NB4 (cell line): Measurements from ENCODE around the gene ZNF180.

Source experiments
- DNase-seq: peaks from one replicate; pipeline ENCODE4 v3.0.0; 2010; ENCODE audit warnings: low read depth
- H3K4me3 ChIP-seq: one replicate; pipeline ENCODE4 v1.5.1; 2011; ENCODE audit warnings: mild to moderate bottlenecking, low read depth, low read length, moderate library complexity
- CTCF ChIP-seq: IDR thresholded peaks from one replicate; pipeline ENCODE4 v1.5.1; 2012; ENCODE audit warnings: low read depth, low read length
- MAX ChIP-seq: IDR thresholded peaks from 2 replicates; pipeline ENCODE4 v1.6.1; 2011; ENCODE audit warnings: low read depth, low read length
- MYC ChIP-seq: IDR thresholded peaks from 2 replicates; pipeline ENCODE4 v1.6.1; 2011; ENCODE audit warnings: low read depth, low read length
- POLR2A ChIP-seq: IDR thresholded peaks from 2 replicates; pipeline ENCODE4 v1.6.1; 2011; ENCODE audit warnings: mild to moderate bottlenecking; ENCODE audit not compliant: insufficient read length; ENCODE audit errors: extremely low read depth

The ZNF180 gene

DNA sequence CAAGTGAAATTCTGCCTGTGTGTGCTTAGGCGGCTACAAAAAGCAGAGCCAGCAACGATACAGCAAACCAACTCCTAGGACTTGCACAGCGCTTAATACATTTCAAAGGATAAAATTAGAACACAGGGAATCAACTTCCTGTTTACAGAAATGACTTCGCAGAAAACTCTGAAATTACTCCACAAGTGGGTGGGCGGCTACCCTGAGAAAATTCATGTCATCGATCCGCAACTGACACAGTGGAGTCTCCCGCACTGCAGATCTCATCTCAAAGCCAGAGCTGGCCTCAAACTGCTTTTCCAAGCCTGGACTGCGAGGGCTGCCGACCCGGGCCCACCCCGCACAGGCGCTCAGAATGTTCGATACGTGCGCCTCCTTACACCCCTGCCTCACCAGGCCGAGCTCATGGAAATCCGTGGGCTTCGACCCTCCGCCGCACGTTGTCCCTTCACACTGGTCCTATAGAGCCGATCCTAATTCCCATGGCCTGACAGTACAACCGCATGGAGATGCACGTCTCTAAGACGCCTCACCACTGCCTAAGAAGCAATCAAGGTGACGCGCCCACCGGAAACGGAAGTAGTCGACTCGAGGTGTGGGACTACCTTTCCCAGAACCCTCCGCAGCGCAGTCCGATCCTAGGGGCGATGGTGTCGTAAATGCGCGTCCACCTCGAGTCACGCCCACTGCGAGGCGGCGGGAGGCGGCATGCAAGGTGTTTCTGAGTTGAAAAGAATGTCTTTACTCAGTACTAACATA, 52.2 kb downstream of the ZNF180 start, which contains the start of gene ZNF229:
ZNF229 (minus strand) TSS at position 557 of the 759 bp plus-strand sequence. CDS start 5,625 bp downstream, outside the sequence.
- TF ChIP-seq POLR2A, result no peak
- no peak for TF ChIP-seq CTCF
- TF ChIP-seq MYC, result no peak
- TF ChIP-seq MAX, result no peak
- no peak for DNase-seq
- H3K4me3 ChIP-seq, result no peak within 1 kb of the TSS

DNA sequence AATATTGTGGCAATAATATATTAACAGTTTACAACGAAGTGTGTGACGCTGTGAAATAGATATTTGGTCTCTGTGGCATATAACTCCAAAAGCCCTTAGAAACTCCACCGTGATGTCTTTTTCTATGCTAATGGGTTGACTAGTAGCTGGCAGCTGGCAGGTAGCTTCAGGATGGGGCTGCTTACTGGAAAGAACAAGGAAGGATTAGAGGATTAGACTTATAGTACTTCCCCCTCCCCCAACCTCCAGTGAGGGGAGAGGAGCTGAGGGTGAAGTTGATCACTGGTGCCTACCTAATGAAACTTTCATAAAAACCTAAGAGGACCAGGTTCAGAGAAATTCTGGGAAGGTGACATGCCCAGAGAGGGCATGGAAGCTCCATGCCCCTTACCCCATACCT, 61.9 kb downstream of the ZNF180 start:
- TF ChIP-seq MAX, result no peak
- no peak for TF ChIP-seq POLR2A
- no peak for TF ChIP-seq CTCF
- no peak for TF ChIP-seq MYC
- DNase-seq, result no peak
- no peak overlapping the region for H3K4me3 ChIP-seq

- DNase-seq, result no peak
- no peak overlapping the region for H3K4me3 ChIP-seq
- TF ChIP-seq MAX, result no peak
- TF ChIP-seq CTCF, result no peak
- TF ChIP-seq POLR2A, result no peak
- no peak for TF ChIP-seq MYC
Observed at GRCh38 chr19:44435441-44435840, 64.9 kb downstream of the ZNF180 start.

DNA sequence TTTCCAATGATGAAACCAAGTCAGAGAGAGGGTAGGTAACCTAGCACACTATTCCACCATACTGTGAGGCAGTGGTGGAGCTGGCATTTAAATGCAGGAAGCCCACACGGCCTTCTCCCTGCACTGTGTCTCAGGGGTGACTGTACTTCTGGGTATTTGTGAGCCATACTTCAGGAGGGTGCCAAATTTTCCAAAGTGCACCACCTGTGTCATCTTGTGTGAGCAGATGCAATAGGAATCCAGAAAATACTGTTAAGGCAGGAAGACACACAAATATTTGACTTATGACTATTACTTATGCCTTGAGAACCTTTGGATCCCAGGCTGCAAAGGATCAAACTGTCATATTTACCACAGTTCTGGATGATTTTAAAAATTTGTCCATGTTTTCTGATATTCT, 69.4 kb downstream of the ZNF180 start:
- no peak for TF ChIP-seq POLR2A
- no peak for TF ChIP-seq CTCF
- TF ChIP-seq MYC, result no peak
- no peak for TF ChIP-seq MAX
- H3K4me3 ChIP-seq, result no peak overlapping the region
- DNase-seq, result no peak
